ENCODE data around the gene NLN.

NLN gene

GRCh38 chr5:65737842-65738241, 15.8 kb downstream of the NLN start:
- H2BK120ac ChIP-seq (ENCODE audit: insufficient read depth, low read length, poor library complexity) = no peak overlapping the region
- H2BK12ac ChIP-seq (ENCODE audit: low read length) = no peak overlapping the region
- no peak overlapping the region for H3K27ac ChIP-seq (ENCODE audit: low read depth, low read length)
- no peak overlapping the region for H2BK5ac ChIP-seq (ENCODE audit: low read depth, low read length, poor library complexity)
- no peaks in the 10 kb centered on the region for H3K4me1 ChIP-seq (ENCODE audit: control insufficient read depth in 1 of 2, insufficient read depth in 2 of 2, low read length in 2 of 2)
- H3K4me2 ChIP-seq (ENCODE audit: low read length) = no peak overlapping the region
- H3K23ac ChIP-seq (ENCODE audit: low read length) = no peak overlapping the region
- H3K36me3 ChIP-seq (ENCODE audit: control insufficient read depth in 1 of 2, insufficient read depth in 2 of 2, low read length in 2 of 2) = no peaks in the 10 kb centered on the region
- no peaks in the 10 kb centered on the region for H3K79me2 ChIP-seq (ENCODE audit: control insufficient read depth, insufficient read depth, low read length, poor library complexity)
- no peak overlapping the region for H3K18ac ChIP-seq (ENCODE audit: low read length)
- no CpG with 5 or more reads among the region's 7 CpGs for WGBS (ENCODE audit: extremely low coverage, insufficient coverage, insufficient read length)
- no peak overlapping the region for H3K9ac ChIP-seq (ENCODE audit: low read length)
- no peak overlapping the region for H4K12ac ChIP-seq (ENCODE audit: low read depth, low read length)
- H4K91ac ChIP-seq (ENCODE audit: low read depth, low read length) = no peak overlapping the region
- peak in 1 of 2 donors; percentile 23 for DNase-seq
- H3K27me3 ChIP-seq (ENCODE audit: insufficient read depth, low read length) = no peaks in the 10 kb centered on the region
- no peak overlapping the region for H4K8ac ChIP-seq (ENCODE audit: low read depth, low read length)
- no peak overlapping the region for H3K14ac ChIP-seq (ENCODE audit: low read length)
- no peak overlapping the region for H2AK5ac ChIP-seq (ENCODE audit: low read length)
- H2AFZ ChIP-seq (ENCODE audit: insufficient read depth, low read length, poor library complexity) = no peak overlapping the region
- no peak overlapping the region for H3K4me3 ChIP-seq (ENCODE audit: low read depth, low read length)
- no peaks in the 10 kb centered on the region for H3K79me1 ChIP-seq (ENCODE audit: low read length)
- no peak overlapping the region for H3K4ac ChIP-seq (ENCODE audit: low read depth, low read length)
- H3K9me3 ChIP-seq (ENCODE audit: insufficient read depth, low read depth, low read length) = no peaks in the 10 kb centered on the region

GRCh38 chr5:65738305-65738704, 16.3 kb downstream of the NLN start:
- no peaks in the 10 kb centered on the region for H3K27me3 ChIP-seq (ENCODE audit: insufficient read depth, low read length)
- WGBS (ENCODE audit: extremely low coverage, insufficient coverage, insufficient read length) = no CpG with 5 or more reads among the region's 4 CpGs
- DNase-seq = no peak
- H3K14ac ChIP-seq (ENCODE audit: low read length) = no peak overlapping the region
- no peak overlapping the region for H3K4ac ChIP-seq (ENCODE audit: low read depth, low read length)
- H2BK120ac ChIP-seq (ENCODE audit: insufficient read depth, low read length, poor library complexity) = no peak overlapping the region
- no peak overlapping the region for H3K9ac ChIP-seq (ENCODE audit: low read length)
- H3K18ac ChIP-seq (ENCODE audit: low read length) = no peak overlapping the region
- no peaks in the 10 kb centered on the region for H3K79me2 ChIP-seq (ENCODE audit: control insufficient read depth, insufficient read depth, low read length, poor library complexity)
- H3K27ac ChIP-seq (ENCODE audit: low read depth, low read length) = no peak overlapping the region
- no peak overlapping the region for H4K8ac ChIP-seq (ENCODE audit: low read depth, low read length)
- H3K23ac ChIP-seq (ENCODE audit: low read length) = no peak overlapping the region
- H2AK5ac ChIP-seq (ENCODE audit: low read length) = no peak overlapping the region
- H3K4me3 ChIP-seq (ENCODE audit: low read depth, low read length) = no peak overlapping the region
- no peak overlapping the region for H4K91ac ChIP-seq (ENCODE audit: low read depth, low read length)
- no peak overlapping the region for H3K4me2 ChIP-seq (ENCODE audit: low read length)
- no peaks in the 10 kb centered on the region for H3K4me1 ChIP-seq (ENCODE audit: control insufficient read depth in 1 of 2, insufficient read depth in 2 of 2, low read length in 2 of 2)
- no peak overlapping the region for H4K12ac ChIP-seq (ENCODE audit: low read depth, low read length)
- H2BK12ac ChIP-seq (ENCODE audit: low read length) = no peak overlapping the region
- no peaks in the 10 kb centered on the region for H3K79me1 ChIP-seq (ENCODE audit: low read length)
- no peak overlapping the region for H2AFZ ChIP-seq (ENCODE audit: insufficient read depth, low read length, poor library complexity)
- no peaks in the 10 kb centered on the region for H3K36me3 ChIP-seq (ENCODE audit: control insufficient read depth in 1 of 2, insufficient read depth in 2 of 2, low read length in 2 of 2)
- H2BK5ac ChIP-seq (ENCODE audit: low read depth, low read length, poor library complexity) = no peak overlapping the region
- no peaks in the 10 kb centered on the region for H3K9me3 ChIP-seq (ENCODE audit: insufficient read depth, low read depth, low read length)

- H4K91ac ChIP-seq (ENCODE audit: low read depth, low read length) = no peak overlapping the region
- H3K4me3 ChIP-seq (ENCODE audit: low read depth, low read length) = no peak overlapping the region
- no peak overlapping the region for H3K27ac ChIP-seq (ENCODE audit: low read depth, low read length)
- H2BK120ac ChIP-seq (ENCODE audit: insufficient read depth, low read length, poor library complexity) = no peak overlapping the region
- no peaks in the 10 kb centered on the region for H3K9me3 ChIP-seq (ENCODE audit: insufficient read depth, low read depth, low read length)
- no peaks in the 10 kb centered on the region for H3K27me3 ChIP-seq (ENCODE audit: insufficient read depth, low read length)
- no peaks in the 10 kb centered on the region for H3K79me1 ChIP-seq (ENCODE audit: low read length)
- no peak overlapping the region for H2AFZ ChIP-seq (ENCODE audit: insufficient read depth, low read length, poor library complexity)
- no peak overlapping the region for H4K8ac ChIP-seq (ENCODE audit: low read depth, low read length)
- no peak overlapping the region for H3K4ac ChIP-seq (ENCODE audit: low read depth, low read length)
- no peak overlapping the region for H2BK5ac ChIP-seq (ENCODE audit: low read depth, low read length, poor library complexity)
- no peaks in the 10 kb centered on the region for H3K79me2 ChIP-seq (ENCODE audit: control insufficient read depth, insufficient read depth, low read length, poor library complexity)
- no peak for DNase-seq
- no peak overlapping the region for H3K9ac ChIP-seq (ENCODE audit: low read length)
- H2AK5ac ChIP-seq (ENCODE audit: low read length) = no peak overlapping the region
- H3K23ac ChIP-seq (ENCODE audit: low read length) = no peak overlapping the region
- H3K36me3 ChIP-seq (ENCODE audit: control insufficient read depth in 1 of 2, insufficient read depth in 2 of 2, low read length in 2 of 2) = no peaks in the 10 kb centered on the region
- no peak overlapping the region for H2BK12ac ChIP-seq (ENCODE audit: low read length)
- H3K4me2 ChIP-seq (ENCODE audit: low read length) = no peak overlapping the region
- no peak overlapping the region for H3K18ac ChIP-seq (ENCODE audit: low read length)
- no peak overlapping the region for H4K12ac ChIP-seq (ENCODE audit: low read depth, low read length)
- no peak overlapping the region for H3K14ac ChIP-seq (ENCODE audit: low read length)
- no peaks in the 10 kb centered on the region for H3K4me1 ChIP-seq (ENCODE audit: control insufficient read depth in 1 of 2, insufficient read depth in 2 of 2, low read length in 2 of 2)
Observed at GRCh38 chr5:65739162-65739561, 17.2 kb downstream of the NLN start.

GRCh38 chr5:65742565-65743231, 20.7 kb downstream of the NLN start:
- Histone ChIP-seq H4K91ac (ENCODE audit: low read depth, low read length) (no peak overlapping the region), H3K4me1 (ENCODE audit: control insufficient read depth in 1 of 2, insufficient read depth in 2 of 2, low read length in 2 of 2) (no peaks in the 10 kb centered on the region), H2AK5ac (ENCODE audit: low read length) (no peak overlapping the region), H3K4me3 (ENCODE audit: low read depth, low read length) (no peak overlapping the region), H3K14ac (ENCODE audit: low read length) (no peak overlapping the region), H3K4ac (ENCODE audit: low read depth, low read length) (no peak overlapping the region), H3K4me2 (ENCODE audit: low read length) (no peak overlapping the region), H2BK5ac (ENCODE audit: low read depth, low read length, poor library complexity) (no peak overlapping the region), H3K9ac (ENCODE audit: low read length) (no peak overlapping the region), H3K9me3 (ENCODE audit: insufficient read depth, low read depth, low read length) (peaks cover 2% of the 10 kb centered on the region), H3K27me3 (ENCODE audit: insufficient read depth, low read length) (no peaks in the 10 kb centered on the region), H2BK120ac (ENCODE audit: insufficient read depth, low read length, poor library complexity) (no peak overlapping the region), H2BK12ac (ENCODE audit: low read length) (no peak overlapping the region), H3K36me3 (ENCODE audit: control insufficient read depth in 1 of 2, insufficient read depth in 2 of 2, low read length in 2 of 2) (no peaks in the 10 kb centered on the region), H2AFZ (ENCODE audit: insufficient read depth, low read length, poor library complexity) (no peak overlapping the region), H3K79me2 (ENCODE audit: control insufficient read depth, insufficient read depth, low read length, poor library complexity) (no peaks in the 10 kb centered on the region), H4K8ac (ENCODE audit: low read depth, low read length) (no peak overlapping the region), H3K27ac (ENCODE audit: low read depth, low read length) (no peak overlapping the region), H3K18ac (ENCODE audit: low read length) (no peak overlapping the region), H3K23ac (ENCODE audit: low read length) (no peak overlapping the region), H4K12ac (ENCODE audit: low read depth, low read length) (no peak overlapping the region), H3K79me1 (ENCODE audit: low read length) (no peaks in the 10 kb centered on the region)
- DNase-seq = peak in 1 of 2 donors; percentile 82
- no CpG with 5 or more reads among the region's 4 CpGs for WGBS (ENCODE audit: extremely low coverage, insufficient coverage, insufficient read length)
